HG02763 (cell line): ENCODE data around the gene CIRBP.

ENCODE experiments used
- ATAC-seq: cut with Tn5 transposase; IDR thresholded peaks from one replicate; pipeline ENCODE4 v1.9.1; 2021; ENCODE audit warnings: mild to moderate bottlenecking, moderate library complexity; ENCODE audit not compliant: unreplicated experiment

Gene CIRBP

GRCh38 chr19:1254530-1255185 is 14.5 kb upstream of the CIRBP start:
- ATAC-seq = no peak

- no peak for ATAC-seq
These were observed 13.7 kb upstream of the CIRBP start for GRCh38 chr19:1255186-1256161.

DNA sequence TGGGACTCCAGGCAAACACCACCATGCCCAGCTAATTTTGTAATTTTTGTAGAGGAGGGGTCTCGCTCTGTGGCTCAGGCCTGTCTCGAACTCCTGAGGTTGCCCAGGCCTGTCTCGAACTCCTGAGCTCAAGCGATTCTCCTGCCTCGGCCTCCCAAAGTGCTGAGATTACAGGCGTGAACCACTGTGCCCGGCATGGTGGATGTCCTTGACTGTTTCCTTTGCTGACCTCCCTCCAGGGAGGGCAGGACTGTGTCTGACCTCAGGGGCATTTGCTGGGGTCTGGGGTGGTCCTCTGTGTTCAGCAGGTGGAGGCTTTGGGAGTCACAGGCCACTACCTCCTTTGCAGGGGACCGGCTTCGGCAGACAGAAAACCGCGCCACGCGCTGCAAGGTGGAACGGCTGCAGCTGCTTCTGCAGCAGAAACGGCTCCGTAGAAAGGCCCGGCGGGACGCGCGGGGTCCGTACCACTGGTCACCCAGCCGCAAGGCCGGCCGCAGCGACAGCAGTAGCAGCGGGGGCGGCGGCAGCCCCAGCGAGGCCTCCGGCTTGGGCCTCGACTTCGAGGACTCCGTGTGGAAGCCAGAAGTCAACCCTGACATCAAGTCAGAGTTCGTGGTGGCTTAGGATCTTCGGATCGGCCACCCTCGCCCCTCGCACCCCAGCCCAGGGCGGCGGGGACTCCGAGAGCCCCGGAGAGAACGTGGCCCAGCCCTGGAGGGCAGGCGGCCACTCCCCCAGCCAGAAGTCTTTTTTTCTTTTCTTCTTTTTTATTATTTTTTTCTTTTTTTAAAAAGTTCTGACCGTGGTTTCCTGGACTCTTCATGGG is 12.3 kb upstream of the CIRBP start:
- ATAC-seq = no peak

DNA sequence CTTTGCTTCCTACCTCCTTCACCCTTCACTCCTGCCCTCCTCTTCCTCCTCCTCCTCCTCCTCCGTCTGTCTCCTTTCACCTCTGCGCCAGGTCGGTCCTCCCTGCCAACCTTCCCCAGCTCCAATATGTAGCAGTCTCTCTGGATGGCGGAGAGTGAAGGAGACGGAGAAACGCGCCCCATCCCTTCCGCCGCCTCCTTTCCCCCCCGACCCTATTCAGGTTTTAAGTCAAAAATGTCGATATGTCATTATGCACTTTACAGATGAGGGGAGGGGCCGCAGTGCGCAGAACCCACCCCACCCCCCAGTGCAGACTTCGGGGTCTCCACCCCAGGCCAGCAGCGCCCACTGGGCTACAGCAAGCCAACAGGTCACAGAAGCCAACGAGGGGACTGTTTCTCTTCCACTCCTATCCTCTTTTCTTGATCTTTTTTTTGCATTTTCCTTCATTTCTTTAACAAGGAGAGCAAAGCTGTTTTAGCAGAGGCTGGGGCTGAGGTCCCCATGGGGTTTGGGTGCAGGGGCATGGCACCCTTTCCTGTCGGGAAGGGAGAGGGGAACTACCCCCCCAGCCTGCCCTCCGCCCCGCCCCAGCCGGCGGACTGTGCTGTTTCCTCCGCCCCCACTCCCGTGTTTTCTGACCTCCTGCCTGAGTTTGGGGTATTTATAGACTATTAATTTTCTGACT is 11.5 kb upstream of the CIRBP start:
- ATAC-seq = no peak

GRCh38 chr19:1258163-1258492 is 11.0 kb upstream of the CIRBP start:
- no peak for ATAC-seq

- no peak for ATAC-seq
These were observed 10.4 kb upstream of the CIRBP start for GRCh38 chr19:1258707-1259205.

DNA sequence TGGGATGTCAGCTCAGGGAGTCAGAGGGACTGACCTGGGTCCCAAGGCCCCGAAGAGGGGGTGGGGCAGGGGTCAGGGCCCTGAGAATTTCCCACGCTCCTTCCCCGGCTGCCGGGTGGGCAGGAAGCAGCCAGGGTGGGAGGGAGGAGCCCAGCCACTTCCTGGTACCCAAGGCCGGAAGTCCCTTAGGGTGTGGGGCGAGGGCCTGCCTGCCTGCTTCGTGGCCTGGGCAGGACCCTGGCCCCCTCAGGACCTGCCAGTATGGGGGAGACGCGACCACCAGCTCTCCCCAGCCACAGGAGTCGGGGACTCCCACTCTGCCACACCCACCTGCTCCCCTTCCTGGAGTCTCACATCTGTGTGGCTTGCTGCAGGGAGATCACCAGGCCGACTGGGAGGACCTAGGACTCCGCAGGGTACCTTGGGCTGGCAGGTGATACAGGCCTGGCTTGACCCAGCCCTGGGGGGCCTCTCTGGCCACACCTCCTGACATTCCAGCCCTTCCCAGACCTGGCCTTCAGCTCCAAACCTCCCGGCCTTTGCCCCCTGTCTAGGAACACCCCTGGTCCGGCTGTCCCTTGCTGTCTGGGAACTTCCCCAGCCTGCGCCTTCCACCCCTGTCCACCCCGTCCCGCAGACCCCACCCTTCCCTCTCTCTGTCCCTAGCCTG is 9.8 kb upstream of the CIRBP start:
- peak; percentile 28 for ATAC-seq

- ATAC-seq = peak; percentile 5
These were observed 9.0 kb upstream of the CIRBP start for GRCh38 chr19:1259876-1260748.

GRCh38 chr19:1260749-1261537 is 8.2 kb upstream of the CIRBP start:
- ATAC-seq = peak; percentile 72

DNA sequence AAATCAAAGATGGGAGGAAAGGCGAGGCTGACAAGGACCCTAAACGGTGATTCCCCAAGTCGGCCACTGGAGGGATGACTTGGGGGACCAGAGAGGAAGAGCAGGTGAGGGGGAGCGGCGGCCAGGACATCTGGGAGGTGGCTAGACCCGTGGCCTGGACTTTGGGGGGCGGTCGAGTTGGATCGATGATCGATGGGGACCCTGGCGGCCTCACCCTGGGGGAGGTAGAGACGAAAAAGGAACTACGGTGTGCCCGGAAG is 7.7 kb upstream of the CIRBP start:
- no peak for ATAC-seq

DNA sequence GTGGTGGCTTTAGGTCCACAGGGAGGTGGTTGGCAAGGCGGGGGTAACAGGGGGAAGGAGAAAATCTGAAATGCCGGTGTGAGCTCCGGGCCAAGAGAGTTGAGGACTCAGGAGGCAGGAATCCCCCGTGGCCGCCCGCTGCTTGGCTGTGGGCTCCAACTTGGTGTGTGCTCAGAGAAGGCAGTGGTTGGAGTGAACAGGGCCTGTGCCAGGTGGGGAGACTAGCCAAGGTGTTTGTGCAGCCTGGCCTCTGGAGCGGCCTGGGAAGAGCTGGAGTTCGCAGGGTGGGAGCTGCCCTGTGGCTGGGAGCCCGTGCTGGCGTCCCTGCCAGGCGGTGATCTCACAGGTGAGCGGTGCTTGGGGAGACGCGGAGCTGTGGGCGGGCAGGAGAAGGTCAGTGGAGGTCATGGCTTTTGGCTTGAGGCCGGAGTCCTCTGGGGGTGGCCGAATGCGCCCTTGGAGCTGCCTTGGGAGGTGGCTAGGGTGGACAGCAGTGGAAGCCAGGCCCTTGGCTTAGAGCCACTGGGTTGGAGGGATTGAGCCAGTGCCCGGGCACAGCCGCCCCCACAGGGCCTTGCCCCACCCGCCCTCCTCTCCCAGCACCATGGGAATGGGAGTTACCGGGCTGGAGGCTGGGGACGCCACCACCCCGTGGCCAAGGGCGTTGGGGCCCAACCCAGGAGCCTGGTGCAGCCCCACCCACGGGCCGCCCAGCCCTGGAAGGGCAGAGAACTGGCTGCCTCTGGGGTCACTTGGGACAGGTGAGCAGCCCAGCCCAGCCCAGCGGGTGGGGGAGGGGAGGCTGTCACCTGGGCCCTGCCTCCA is 7.1 kb upstream of the CIRBP start:
- ATAC-seq = no peak

DNA sequence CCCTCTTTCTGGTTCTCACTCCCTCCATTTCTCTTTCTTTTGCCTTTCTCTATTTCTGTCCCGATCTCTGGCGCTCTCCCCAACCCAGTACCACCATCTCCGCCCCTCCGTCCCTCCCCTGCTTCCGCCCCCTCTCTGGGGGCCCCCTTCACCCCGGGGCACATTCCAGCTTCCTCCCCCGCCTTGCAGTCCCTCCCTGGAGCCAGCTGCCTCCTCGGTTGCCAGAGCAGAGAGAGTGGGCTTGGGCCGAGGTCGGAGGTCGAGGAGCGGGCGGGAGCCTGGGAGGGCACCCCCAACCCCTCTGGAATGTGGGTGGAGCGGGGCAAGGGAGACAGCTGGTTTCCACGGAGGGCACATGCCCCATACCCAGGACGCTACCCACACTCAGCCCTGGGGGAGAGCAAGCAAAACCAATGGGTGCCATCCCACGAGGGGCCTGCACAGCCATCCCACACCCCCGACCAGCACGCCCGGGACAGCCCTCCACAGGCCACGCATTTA is 6.5 kb upstream of the CIRBP start:
- ATAC-seq = no peak

DNA sequence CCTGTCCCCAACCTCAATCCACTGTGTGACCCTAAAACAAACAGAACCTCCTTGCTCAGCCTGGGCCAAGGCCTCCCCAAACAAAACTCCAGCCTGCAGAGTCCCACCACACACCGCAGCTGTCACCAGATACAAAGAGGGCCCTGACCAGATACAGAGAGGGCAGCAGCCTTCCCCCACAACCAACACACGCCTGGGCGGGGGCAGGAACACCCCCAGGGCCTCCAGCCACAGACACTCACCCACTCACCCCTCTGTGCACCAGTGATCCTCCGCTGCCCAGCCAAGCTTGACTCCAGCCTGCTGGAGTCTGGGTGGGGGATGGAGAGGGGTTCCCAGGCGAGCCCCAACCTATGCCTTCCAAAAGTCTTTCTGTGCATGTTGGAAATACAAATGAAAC is 5.9 kb upstream of the CIRBP start:
- no peak for ATAC-seq

DNA sequence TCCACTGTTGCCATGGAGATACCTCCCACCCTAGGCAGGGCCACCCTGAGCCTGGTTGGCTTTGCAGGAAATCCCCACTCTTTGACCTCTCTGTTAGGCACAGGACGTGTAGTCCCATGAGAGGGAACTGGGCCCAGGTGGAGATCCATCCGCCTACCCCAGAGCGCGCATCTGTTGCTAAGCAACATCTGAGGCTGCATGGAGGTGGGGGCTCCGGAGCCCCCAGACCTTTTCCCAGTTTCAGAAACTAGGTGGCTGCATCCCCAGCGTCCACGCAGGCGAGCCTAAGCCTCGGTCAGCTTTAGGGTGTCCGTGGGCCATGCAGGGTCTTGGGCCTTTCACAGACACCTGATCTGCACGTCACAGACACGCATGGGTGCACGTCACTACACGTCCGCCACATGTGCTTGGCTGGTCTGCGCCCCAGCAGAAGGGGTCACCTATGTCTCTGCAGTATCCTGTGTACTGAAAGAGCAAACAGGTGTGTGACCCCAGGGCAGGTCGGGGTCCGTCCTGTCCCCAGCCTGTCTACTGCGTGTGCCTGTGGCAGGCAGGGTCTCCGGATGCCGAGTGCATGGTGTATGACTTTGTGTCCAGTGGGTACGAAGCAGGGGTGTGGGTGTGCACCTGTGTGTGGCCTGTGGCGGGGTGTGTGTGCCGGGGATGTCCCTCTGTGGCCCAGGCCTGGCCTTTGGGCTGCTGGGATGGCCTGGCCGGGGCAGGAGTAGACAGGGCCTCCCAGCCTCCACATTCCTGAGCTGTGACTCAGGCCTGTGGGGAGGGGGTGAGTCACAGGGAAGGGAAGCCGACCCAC is 4.1 kb upstream of the CIRBP start:
- no peak for ATAC-seq

DNA sequence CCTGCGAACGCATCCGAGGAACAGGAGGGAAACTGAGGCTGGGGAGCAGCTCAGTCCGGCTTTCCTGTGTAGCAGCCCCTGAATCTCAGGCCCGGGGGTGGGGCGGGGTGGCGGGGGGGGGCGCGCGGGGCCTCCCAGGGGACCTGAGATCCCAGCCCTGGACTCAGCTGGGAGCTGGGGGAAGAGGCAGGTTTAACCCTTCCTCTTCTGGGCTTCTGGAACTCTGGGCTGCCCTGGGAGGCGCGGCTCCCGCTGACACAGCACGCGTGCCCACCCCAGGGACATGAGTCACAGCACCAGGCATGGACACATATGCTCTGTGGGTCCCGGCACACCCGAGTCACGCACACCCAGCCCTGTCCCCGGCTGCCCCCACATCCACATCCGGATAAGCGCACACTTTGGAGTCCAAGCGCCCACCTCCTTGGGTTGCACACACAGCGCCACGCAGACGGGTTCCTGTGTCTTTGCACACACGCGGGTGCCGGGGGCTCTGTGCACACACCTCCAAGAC is 3.5 kb upstream of the CIRBP start:
- no peak for ATAC-seq

GRCh38 chr19:1266129-1266915 is 2.8 kb upstream of the CIRBP start:
- ATAC-seq = peak; percentile 30
